Measurements from ENCODE around the gene PTPRM.

The PTPRM gene

GRCh38 chr18:8117006-8117371 lies 549.9 kb downstream of the PTPRM start:
- no peak for DNase-seq (ENCODE audit: low read depth)

GRCh38 chr18:8121101-8121500 lies 554.0 kb downstream of the PTPRM start:
- no peak for DNase-seq (ENCODE audit: low read depth)

- DNase-seq (ENCODE audit: low read depth): peak; percentile 73
These were observed 554.9 kb downstream of the PTPRM start for GRCh38 chr18:8121942-8122480.

GRCh38 chr18:8124232-8125146 lies 557.4 kb downstream of the PTPRM start:
- DNase-seq (ENCODE audit: low read depth): no peak

GRCh38 chr18:8130096-8130495 lies 563.0 kb downstream of the PTPRM start:
- DNase-seq (ENCODE audit: low read depth): no peak

- DNase-seq (ENCODE audit: low read depth): no peak
These were observed 565.9 kb downstream of the PTPRM start for GRCh38 chr18:8133032-8133431.

GRCh38 chr18:8133888-8134287 lies 566.8 kb downstream of the PTPRM start:
- no peak for DNase-seq (ENCODE audit: low read depth)

- DNase-seq (ENCODE audit: low read depth): no peak
These were observed 572.0 kb downstream of the PTPRM start for GRCh38 chr18:8139127-8139527.

- no peak for DNase-seq (ENCODE audit: low read depth)
These were observed 572.8 kb downstream of the PTPRM start for GRCh38 chr18:8139891-8140406.

GRCh38 chr18:8140841-8141501 lies 573.9 kb downstream of the PTPRM start:
- DNase-seq (ENCODE audit: low read depth): peak; percentile 77

- DNase-seq (ENCODE audit: low read depth): peak; percentile 76
These were observed 575.1 kb downstream of the PTPRM start for GRCh38 chr18:8142131-8142711.

GRCh38 chr18:8142932-8143331 lies 575.8 kb downstream of the PTPRM start:
- DNase-seq (ENCODE audit: low read depth): no peak

GRCh38 chr18:8151181-8151580 lies 584.1 kb downstream of the PTPRM start:
- peak; percentile 67 for DNase-seq (ENCODE audit: low read depth)

- peak; percentile 90 for DNase-seq (ENCODE audit: low read depth)
These were observed 586.9 kb downstream of the PTPRM start for GRCh38 chr18:8153887-8154583.

GRCh38 chr18:8162802-8163201 lies 595.7 kb downstream of the PTPRM start:
- DNase-seq (ENCODE audit: low read depth): peak; percentile 33

- DNase-seq (ENCODE audit: low read depth): no peak
These were observed 596.3 kb downstream of the PTPRM start for GRCh38 chr18:8163286-8163959.

- no peak for DNase-seq (ENCODE audit: low read depth)
These were observed 598.0 kb downstream of the PTPRM start for GRCh38 chr18:8165095-8165494.

- DNase-seq (ENCODE audit: low read depth): no peak
These were observed 599.9 kb downstream of the PTPRM start for GRCh38 chr18:8167026-8167425.

- no peak for DNase-seq (ENCODE audit: low read depth)
These were observed 600.6 kb downstream of the PTPRM start for GRCh38 chr18:8167673-8168072.

- peak; percentile 12 for DNase-seq (ENCODE audit: low read depth)
These were observed 602.6 kb downstream of the PTPRM start for GRCh38 chr18:8169722-8170121.

- DNase-seq (ENCODE audit: low read depth): no peak
These were observed 607.7 kb downstream of the PTPRM start for GRCh38 chr18:8174771-8175170.
